HPDE6-E6E7 (cell line): ENCODE data around the gene SPOCK3.
"Not testable (repeated sequence)": the region's sequence is repeated elsewhere in the genome, so short reads cannot be mapped to it uniquely, and the experiment has no call there.

Experiments used
- DNase-seq: peaks from one replicate; pipeline ENCODE4 v3.0.0; 2011; ENCODE audit warnings: missing footprints; ENCODE audit errors: extremely low spot score

SPOCK3 gene

GRCh38 chr4:167035390-167035789, 198.9 kb downstream of the SPOCK3 start:
- DNase-seq = no peak

- no peak for DNase-seq
Measured at GRCh38 chr4:167034983-167035382, 199.3 kb downstream of the SPOCK3 start.

- no peak for DNase-seq
Measured at GRCh38 chr4:167032871-167033270, 201.4 kb downstream of the SPOCK3 start.

GRCh38 chr4:167031534-167032156, 202.6 kb downstream of the SPOCK3 start:
- peak; percentile 13 for DNase-seq

GRCh38 chr4:167028976-167029375, 205.3 kb downstream of the SPOCK3 start:
- no peak for DNase-seq

- no peak for DNase-seq
Measured at GRCh38 chr4:167025670-167026069, 208.6 kb downstream of the SPOCK3 start.

- DNase-seq = no peak
Measured at GRCh38 chr4:167023364-167023925, 210.8 kb downstream of the SPOCK3 start.

GRCh38 chr4:167021545-167022155, 212.6 kb downstream of the SPOCK3 start:
- peak; percentile 13 for DNase-seq

- DNase-seq = no peak
Measured at GRCh38 chr4:167020410-167020809, 213.9 kb downstream of the SPOCK3 start.

- no peak for DNase-seq
Measured at GRCh38 chr4:167014944-167015343, 219.3 kb downstream of the SPOCK3 start.

GRCh38 chr4:167003326-167003725, 231.0 kb downstream of the SPOCK3 start:
- no peak for DNase-seq

GRCh38 chr4:167000141-167000852, 234.0 kb downstream of the SPOCK3 start:
- DNase-seq = peak; percentile 53

- no peak for DNase-seq
Measured at GRCh38 chr4:166996216-166996615, 238.1 kb downstream of the SPOCK3 start.

- no peak for DNase-seq
Measured at GRCh38 chr4:166994686-166995085, 239.6 kb downstream of the SPOCK3 start.

- no peak for DNase-seq
Measured at GRCh38 chr4:166991006-166991561, 243.2 kb downstream of the SPOCK3 start.

- no peak for DNase-seq
Measured at GRCh38 chr4:166989886-166990285, 244.4 kb downstream of the SPOCK3 start.

GRCh38 chr4:166987026-166987425, 247.3 kb downstream of the SPOCK3 start:
- no peak for DNase-seq

- no peak for DNase-seq
Measured at GRCh38 chr4:166981847-166982246, 252.4 kb downstream of the SPOCK3 start.

GRCh38 chr4:166980419-166980818, 253.9 kb downstream of the SPOCK3 start:
- no peak for DNase-seq

GRCh38 chr4:166977596-166977995, 256.7 kb downstream of the SPOCK3 start:
- no peak for DNase-seq

- peak; percentile 16 for DNase-seq
Measured at GRCh38 chr4:166972071-166972470, 262.2 kb downstream of the SPOCK3 start.

- not testable (repeated sequence) for DNase-seq
Measured at GRCh38 chr4:166968219-166968618, 266.1 kb downstream of the SPOCK3 start.
